Psoas muscle (tissue), 8 donors: ENCODE data around the gene ACSBG1. TPM values are rescaled to one million over a fixed set of nuclear protein-coding genes. Genes with fewer than 3 reads are reported as not detected.

ENCODE experiments used
- ATAC-seq, 4 donors: fragments of 200-7000 bp; cut with Tn5 transposase; one replicate each; pipeline ENCODE4 v1.9.1; 2020; ENCODE audit warnings: moderate library complexity in 3 of 4, mild to moderate bottlenecking in 2 of 4
- DNase-seq, 2 donors: peaks; one replicate each; pipeline ENCODE4 v3.0.0-alpha.2; 2020
- H3K27ac ChIP-seq: fragments of 200-600 bp; one replicate; pipeline ENCODE4 v1.8.0; 2022
- H3K27me3 ChIP-seq, 3 donors: fragments of 200-600 bp in 1 of 3; one replicate each; pipeline versions ENCODE4 v1.6.1 to v1.8.0; 2013 to 2022; ENCODE audit warnings: low read length in 2 of 3, mild to moderate bottlenecking in 2 of 3, moderate library complexity in 1 of 3; ENCODE audit not compliant: insufficient read depth in 3 of 3
- H3K36me3 ChIP-seq, 2 donors: fragments of 200-600 bp in 1 of 2; one replicate each; pipeline versions ENCODE4 v1.6.1 to v1.8.0; 2013 to 2022; ENCODE audit warnings: low read depth in 1 of 2, mild to moderate bottlenecking in 1 of 2, moderate library complexity in 1 of 2; ENCODE audit not compliant: insufficient read depth in 1 of 2
- H3K4me1 ChIP-seq: fragments of 200-600 bp; one replicate; pipeline ENCODE4 v1.8.0; 2022
- H3K4me3 ChIP-seq: fragments of 200-600 bp; one replicate; pipeline ENCODE4 v1.8.0; 2022; ENCODE audit warnings: mild to moderate bottlenecking
- H3K9me3 ChIP-seq: fragments of 200-600 bp; one replicate; pipeline ENCODE4 v1.8.0; 2022
- CTCF ChIP-seq: fragments of 200-600 bp; IDR thresholded peaks from one replicate; pipeline ENCODE4 v1.8.0; 2022; ENCODE audit warnings: antibody characterized with exemption
- WGBS, 3 donors: extraction: QIAGEN DNeasy Blood & Tissue Kit; methylation state at CpG; one replicate each; pipeline versions ENCODE4 v1.1.6 to v1.1.7; 2013; 5-methylcytosine and 5-hydroxymethylcytosine counted together
- intact Hi-C, 2 donors: fragments of 100-400 bp; cut with DNase I; formaldehyde crosslinking; loops; one replicate each; pipeline versions ENCODE4 v1.11.0 to v1.14.2; 2022
- polyA plus RNA-seq, 3 donors: library from polyadenylated mRNA; stranded (reverse); fragments of 200-250 nt; gene quantifications; one replicate each; pipeline ENCODE4 v1.2.3, GENCODE V29; 2013
- total RNA-seq, 4 donors: library from RNA; stranded (reverse); fragmentation: NEBNext Ultra II Directional in 2 of 4; extraction: Animal tissue kit (Norgen Biotek cat#: 25700) in 2 of 4; gene quantifications; one replicate each; pipeline versions ENCODE4 v1.2.1 to v1.2.4, GENCODE V29; 2021 to 2023
- donor health status: healthy with polysubstance abuse.
- donor health status: DM: no; HTN: no; CAD: no; lungs with moderate emphysema.
- donor health status: Bipolar disorder and iron deficiency.
- donor health status: healthy.
- donor health status: DM: yes; HTN: yes; CAD: no.
- donor health status: DM: no; HTN: no; CAD: no.
- donor health status: DM: no; HTN: no; CAD: no.
- donor health status: DM: yes; HTN: yes; CAD: no.

Gene ACSBG1
- total and polyA plus RNA-seq, 7 donors: 0.12 to 0.64 (median 0.51) TPM; not detected in 3

DNA sequence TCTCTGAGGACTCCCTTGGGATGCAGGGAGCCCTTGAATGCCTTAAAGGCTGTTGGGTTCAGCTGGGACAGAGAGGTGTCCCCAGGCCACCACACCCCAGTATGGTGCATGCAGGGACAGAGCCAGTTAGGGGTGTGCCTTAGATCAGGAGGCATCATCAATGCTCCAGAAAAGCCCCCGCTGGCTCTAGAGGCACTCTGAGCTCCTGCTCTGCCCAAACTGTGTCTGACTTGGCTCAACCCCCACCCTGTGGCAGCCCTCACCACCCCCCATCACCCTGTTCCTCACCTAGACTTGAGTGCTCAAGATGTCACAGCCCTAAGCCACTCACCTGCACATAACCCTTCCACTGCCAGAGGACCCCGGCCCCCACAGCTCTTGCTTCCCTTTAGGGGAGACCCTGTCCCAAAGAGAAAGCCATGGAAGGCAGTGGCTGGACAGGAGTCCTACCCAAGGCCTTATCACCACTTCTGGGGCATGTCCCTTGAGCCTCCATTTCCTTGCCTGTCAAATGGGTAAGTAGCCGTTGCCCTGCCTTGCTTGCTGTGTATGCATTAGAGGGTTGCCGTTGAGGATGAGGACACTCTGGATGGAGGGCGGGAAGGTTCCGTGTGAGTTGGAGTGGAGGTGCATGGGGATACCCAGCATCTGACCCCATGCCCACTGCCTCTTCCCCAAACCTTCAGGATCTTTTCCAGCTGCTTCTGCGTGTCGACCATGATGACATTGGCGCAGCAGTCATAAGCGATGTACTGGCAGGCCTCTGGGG is 41.4 kb downstream of the ACSBG1 start:
- Histone ChIP-seq H3K4me1 (no peaks in the 10 kb centered on the region), H3K27me3 (no peaks in the 10 kb centered on the region), H3K4me3 (no peak overlapping the region), H3K27ac (no peak overlapping the region), H3K36me3 (no peaks in the 10 kb centered on the region), H3K9me3 (no peaks in the 10 kb centered on the region)
- WGBS, 3 donors: 87 to 94% (median 91%) methylated on average over 10 of the region's 10 CpGs
- TF ChIP-seq CTCF: no peak
- DNase-seq (no peak), ATAC-seq (no peak)
- intact Hi-C loops: no loop called here

DNA sequence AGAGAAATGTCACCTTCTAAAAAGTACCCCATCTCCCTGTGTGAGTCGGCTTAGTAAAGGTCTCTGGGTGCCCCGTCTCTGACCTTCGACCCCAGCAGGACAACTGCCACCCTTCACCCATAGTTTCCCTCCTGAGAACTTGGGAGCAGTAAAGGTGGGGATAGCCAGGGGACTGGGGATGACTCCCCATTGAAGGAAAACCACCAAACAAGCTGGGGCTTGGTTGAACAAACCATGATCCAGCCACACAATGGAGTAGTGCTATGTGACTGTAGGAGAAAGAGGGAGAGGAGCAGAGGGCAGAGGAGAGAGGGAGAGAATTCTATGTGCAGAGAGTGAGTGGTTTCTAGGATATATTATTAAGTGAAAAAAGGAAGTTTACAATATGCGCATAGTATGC is 51.5 kb downstream of the ACSBG1 start:
- 93 to 95% (median 95%) methylated on average over 4 of the region's 4 CpGs for WGBS, 3 donors
- ATAC-seq (no peak), DNase-seq (no peak)
- H3K4me3 ChIP-seq: no peak overlapping the region
- H3K36me3 ChIP-seq: no peaks in the 10 kb centered on the region
- no peaks in the 10 kb centered on the region for H3K4me1 ChIP-seq
- H3K27ac ChIP-seq: no peak overlapping the region
- H3K27me3 ChIP-seq: no peaks in the 10 kb centered on the region
- no peak for TF ChIP-seq CTCF
- intact Hi-C loops: no loop called here
- no peaks in the 10 kb centered on the region for H3K9me3 ChIP-seq

GRCh38 chr15:78182336-78182700 is 52.0 kb downstream of the ACSBG1 start:
- no peak overlapping the region for H3K27ac ChIP-seq
- intact Hi-C loops: no loop called here
- H3K27me3 ChIP-seq: no peaks in the 10 kb centered on the region
- 90 to 93% (median 92%) methylated on average over 5 of the region's 5 CpGs for WGBS, 3 donors
- H3K36me3 ChIP-seq: no peaks in the 10 kb centered on the region
- no peak overlapping the region for H3K4me3 ChIP-seq
- TF ChIP-seq CTCF: no peak
- H3K9me3 ChIP-seq: no peaks in the 10 kb centered on the region
- H3K4me1 ChIP-seq: no peaks in the 10 kb centered on the region
- DNase-seq (no peak), ATAC-seq (no peak)

GRCh38 chr15:78179906-78180305 is 54.5 kb downstream of the ACSBG1 start:
- no peaks in the 10 kb centered on the region for H3K9me3 ChIP-seq
- whole genome bisulfite sequencing, 3 donors: 88 to 94% (median 89%) methylated on average over 5 of the region's 5 CpGs
- TF ChIP-seq CTCF: no peak

More at GRCh38 chr15:78179906-78180305, 54.5 kb downstream of the ACSBG1 start:
- Histone ChIP-seq H3K4me3 (no peak overlapping the region), H3K27ac (no peak overlapping the region), H3K27me3 (no peaks in the 10 kb centered on the region), H3K36me3 (no peaks in the 10 kb centered on the region), H3K4me1 (no peaks in the 10 kb centered on the region)
- intact Hi-C loops: loop anchor here in 1 of 2 donors (5.0 kb wide), 1 partner anchor 62 kb away; no protein-coding TSS in a partner anchor
- DNase-seq: no peak
- ATAC-seq: no peak
